Stimulated activated CD4-positive, alpha-beta T cell treated with anti-CD3 and anti-CD28 coated beads, Interleukin-12 subunit alpha, Interleukin-12 subunit beta, amount 100 ng/mL, for 4 hours (primary cell): ENCODE measurements around the gene STX4.

ENCODE experiments used
- DNase-seq: peaks from one replicate; pipeline ENCODE4 v3.0.0-alpha.2; 2020

The STX4 gene, protein sequence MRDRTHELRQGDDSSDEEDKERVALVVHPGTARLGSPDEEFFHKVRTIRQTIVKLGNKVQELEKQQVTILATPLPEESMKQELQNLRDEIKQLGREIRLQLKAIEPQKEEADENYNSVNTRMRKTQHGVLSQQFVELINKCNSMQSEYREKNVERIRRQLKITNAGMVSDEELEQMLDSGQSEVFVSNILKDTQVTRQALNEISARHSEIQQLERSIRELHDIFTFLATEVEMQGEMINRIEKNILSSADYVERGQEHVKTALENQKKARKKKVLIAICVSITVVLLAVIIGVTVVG

DNA sequence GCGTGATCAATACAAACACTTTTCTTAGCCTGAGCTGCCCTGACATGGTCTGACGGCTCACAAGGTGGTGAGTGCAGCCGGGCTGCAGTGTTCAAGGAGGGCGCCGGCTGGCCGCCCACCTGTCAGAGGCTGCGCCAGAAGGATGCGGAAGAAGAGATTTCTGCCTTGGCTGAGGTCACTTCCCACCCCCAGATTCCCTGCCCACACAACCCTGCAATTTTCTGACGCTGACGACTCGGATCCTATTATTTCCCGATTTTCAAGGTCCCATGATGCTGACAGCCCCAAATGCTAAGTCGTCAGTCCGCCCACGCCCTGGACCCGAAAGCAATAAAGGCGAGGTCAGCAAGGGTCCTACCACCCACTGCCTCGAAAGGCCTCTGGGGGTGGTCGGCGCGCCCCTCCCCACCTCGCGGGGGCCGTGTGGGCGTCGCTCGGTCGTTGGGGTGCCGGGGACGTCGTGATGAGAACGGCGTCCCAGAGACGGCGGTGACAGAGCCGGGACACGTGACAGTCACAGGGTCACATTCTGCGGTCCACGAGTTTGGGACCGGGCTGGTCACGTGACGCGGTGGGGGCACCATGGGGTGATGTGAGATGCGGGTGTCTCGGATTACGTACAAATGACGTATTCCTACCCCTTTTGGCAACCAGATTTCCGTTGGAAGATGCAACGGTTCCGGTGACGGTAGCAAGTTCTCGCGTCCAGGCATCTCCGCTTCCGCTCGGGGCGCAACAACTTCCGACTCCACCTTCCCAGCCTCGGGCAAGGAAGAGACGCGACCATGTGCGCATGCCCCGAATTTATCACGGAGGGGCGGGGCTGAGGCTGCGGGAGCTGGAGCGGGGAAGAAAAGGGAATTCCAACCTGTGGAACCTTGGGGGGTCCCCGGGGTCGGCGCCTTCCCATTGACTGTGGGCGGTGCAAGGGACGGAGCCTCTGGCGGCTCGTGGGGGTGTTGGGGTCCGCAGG is at the start of gene STX4:
STX4 (plus strand) TSS at position 823 of the 973 bp plus-strand sequence. CDS start 248 bp downstream, outside the sequence.
- peak; percentile 95 for DNase-seq

DNA sequence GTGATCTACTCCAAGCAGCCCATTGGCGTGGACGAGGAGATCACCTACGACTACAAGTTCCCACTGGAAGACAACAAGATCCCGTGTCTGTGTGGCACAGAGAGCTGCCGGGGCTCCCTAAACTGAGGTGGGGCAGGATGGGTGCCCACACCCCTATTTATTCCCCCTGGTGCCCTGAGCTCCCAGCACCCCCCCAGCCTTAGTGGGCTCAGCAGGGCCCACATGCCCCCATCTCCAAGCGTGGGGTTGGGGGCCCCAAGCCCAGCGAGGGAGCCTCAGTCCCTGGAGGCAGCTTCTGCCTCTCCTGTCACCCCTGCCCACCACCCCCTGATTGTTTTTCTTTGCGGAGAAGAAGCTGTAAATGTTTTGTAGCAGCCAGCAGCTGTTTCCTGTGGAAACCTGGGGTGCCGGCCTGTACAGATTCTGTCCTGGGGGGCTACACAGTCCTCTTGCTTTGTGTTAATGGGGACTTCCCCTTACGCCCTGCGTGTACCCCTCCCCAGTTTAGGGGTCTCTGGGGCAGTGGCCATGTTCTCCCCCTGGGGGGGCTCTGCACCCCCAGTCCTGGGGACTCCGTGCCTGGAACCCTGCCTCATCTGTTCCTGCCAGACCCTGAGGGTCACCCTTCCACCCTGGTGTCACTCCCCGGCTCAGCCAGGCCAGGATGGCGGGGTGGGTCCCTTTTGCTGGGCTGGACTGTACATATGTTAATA is 49.3 kb upstream of the STX4 start:
- no peak for DNase-seq

DNA sequence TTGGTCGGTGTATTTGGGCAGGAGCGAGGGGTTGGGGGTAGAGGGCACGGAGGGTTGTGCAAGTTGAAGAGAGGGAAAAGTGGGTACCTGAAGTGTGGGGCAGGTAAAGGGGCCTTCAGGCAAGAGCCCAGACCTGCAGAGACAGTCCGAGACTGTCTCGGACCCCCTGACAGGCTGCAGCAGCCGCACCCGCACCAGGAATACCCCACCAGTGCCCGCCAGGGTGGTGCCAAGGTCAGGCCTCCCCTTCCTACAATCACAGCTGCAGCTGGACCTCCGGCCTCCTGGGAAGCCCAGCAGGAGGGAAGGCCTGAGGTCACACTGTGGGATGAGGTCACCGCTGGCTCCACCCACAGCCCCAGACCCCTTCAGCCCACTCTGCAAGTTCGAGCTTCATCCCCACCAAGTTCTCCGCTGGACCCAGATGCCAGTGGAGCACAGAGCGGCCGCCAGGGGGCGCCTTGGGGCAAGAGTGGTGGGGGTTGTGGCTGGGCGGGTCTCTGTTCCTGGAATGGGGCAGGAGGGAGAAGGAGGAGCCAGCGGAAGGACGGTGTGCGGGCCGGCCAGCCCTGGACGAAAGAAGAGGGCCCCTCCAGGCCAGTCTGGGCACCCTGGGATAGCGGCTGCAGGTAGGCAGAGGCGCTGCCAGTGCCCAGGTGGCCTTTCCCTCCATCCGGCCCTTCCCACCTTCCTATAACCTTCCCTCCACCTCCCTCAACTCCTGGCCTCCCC is 48.5 kb upstream of the STX4 start, which contains the start of gene HSD3B7:
HSD3B7 (plus strand) TSS at position 539 of the 732 bp plus-strand sequence. CDS start 452 bp downstream, outside the sequence.
- peak; percentile 84 for DNase-seq

DNA sequence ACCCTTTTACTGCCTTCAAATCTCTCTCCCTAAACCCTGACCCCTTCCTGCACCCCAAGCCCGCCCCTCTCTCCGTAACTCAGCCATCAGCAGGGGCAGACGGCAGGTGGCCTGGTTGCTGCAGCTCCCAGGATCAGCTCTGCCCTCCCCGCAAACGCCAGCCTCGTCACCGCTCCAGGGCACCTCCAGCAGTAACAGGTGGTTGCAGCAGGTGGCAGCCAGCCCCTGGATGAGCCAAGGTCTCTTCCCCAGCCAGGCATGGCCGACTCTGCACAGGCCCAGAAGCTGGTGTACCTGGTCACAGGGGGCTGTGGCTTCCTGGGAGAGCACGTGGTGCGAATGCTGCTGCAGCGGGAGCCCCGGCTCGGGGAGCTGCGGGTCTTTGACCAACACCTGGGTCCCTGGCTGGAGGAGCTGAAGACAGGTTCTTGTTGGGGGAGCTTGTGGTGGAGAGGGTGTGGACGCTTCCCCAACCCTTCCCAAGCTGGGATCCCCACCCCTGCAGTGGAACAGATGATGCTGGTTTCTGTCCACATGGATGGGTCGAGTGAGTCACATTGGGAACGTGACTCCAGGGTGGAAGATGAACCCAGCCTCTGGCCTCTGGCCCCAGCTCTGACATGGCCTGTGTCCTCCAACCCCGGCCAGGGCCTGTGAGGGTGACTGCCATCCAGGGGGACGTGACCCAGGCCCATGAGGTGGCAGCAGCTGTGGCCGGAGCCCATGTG is 47.8 kb upstream of the STX4 start:
- DNase-seq: no peak

DNA sequence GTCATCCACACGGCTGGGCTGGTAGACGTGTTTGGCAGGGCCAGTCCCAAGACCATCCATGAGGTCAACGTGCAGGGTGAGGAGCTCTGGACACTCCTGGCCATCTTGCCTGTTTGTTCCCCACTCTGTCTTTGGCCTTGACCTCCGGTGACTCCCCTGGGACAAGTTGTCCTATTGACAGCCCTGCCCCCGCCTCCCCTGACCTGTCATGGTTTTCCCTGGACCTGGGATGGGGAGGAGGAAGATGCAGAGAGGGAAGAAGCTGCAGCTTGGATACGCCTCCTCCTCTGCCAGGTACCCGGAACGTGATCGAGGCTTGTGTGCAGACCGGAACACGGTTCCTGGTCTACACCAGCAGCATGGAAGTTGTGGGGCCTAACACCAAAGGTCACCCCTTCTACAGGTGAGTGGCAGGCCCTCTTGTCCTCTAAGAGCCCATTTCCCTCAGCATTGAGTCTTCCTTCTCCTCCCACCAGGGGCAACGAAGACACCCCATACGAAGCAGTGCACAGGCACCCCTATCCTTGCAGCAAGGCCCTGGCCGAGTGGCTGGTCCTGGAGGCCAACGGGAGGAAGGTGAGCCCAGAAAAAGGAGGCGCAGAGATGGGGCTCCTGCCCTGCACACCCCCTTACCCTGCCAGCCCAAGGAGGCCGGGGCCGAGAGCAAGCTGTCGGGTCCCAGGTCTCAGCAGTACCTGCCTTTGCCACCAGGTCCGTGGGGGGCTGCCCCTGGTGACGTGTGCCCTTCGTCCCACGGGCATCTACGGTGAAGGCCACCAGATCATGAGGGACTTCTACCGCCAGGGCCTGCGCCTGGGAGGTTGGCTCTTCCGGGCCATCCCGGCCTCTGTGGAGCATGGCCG is 47.0 kb upstream of the STX4 start:
- no peak for DNase-seq

DNA sequence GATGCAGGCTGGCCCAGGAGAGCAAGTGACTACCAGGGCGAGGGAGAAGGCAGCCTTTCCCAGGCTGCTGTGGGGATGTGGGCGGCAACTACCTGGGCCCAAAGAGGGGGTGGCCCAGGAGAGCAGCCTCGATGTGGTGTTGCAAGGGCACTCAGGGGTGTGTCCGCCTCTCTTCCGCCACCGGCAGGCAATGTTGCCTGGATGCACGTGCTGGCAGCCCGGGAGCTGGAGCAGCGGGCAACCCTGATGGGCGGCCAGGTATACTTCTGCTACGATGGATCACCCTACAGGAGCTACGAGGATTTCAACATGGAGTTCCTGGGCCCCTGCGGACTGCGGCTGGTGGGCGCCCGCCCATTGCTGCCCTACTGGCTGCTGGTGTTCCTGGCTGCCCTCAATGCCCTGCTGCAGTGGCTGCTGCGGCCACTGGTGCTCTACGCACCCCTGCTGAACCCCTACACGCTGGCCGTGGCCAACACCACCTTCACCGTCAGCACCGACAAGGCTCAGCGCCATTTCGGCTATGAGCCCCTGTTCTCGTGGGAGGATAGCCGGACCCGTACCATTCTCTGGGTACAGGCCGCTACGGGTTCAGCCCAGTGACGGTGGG is 45.7 kb upstream of the STX4 start:
- DNase-seq: no peak

DNA sequence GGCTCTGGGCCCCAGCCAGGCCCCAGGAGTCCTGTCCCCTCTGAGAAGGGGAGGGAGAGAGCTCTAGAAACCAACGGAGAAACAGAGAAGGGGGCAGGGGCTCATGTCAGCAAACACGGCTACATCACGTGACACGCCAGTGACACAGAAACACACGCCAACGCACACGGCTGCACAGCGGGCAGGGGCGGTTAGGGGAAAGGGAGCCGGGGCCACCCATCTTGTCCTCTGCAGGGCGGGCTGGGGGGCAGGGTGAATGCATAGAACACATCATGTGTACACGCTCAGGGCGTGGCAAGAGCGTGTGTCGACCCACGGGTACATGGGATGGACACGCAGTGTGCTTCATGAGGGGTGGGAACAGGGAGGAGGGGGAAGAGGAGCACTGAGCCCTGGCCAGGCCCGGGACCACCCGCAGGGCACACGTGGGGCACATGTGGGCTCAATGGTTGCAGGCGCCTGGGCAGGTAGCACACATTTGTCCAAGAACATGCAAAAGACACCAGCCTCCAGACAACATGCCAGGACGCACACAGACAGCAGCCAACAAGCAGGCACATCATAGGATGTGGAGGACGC is 43.8 kb upstream of the STX4 start:
- DNase-seq: no peak

DNA sequence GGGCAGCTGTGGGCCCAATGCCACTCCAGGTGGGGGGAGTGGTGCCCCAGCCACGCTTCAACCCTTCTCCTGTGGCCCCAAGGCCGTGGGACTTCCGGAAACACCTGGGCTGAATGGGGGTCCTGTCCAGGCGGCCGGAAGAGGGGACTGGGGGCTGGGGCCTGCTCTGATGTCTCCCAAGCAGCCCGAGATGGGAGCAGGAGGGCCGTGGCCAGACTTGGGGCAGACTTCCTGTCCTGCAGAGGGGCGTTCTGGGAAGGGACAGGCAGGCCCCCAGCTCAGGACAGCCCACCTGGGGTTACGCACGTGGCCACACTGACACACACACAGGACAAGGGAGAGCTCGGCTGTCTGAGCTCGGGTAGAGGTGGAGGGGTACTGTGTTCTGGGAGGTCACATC is 43.3 kb upstream of the STX4 start:
- DNase-seq: no peak

DNA sequence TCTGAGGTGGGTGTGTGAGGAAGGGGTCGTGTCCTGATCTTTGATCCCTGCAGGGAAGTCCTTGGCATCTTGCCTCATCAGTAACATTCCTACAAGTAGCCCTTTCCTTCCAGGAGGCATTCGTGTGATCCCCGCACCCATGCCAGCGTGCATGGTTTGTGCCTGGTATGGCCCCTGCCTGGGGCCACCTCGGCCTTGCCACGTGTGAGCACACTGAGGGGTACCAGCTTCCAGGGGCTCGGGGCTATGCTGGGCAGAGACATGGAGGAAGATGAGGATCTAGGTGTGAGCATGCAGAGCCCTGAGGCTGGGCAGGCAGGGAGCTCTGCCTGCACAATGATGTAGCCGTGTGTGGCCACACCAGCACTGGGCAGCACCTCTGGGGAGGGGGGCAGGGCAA is 42.3 kb upstream of the STX4 start:
- DNase-seq: no peak

DNA sequence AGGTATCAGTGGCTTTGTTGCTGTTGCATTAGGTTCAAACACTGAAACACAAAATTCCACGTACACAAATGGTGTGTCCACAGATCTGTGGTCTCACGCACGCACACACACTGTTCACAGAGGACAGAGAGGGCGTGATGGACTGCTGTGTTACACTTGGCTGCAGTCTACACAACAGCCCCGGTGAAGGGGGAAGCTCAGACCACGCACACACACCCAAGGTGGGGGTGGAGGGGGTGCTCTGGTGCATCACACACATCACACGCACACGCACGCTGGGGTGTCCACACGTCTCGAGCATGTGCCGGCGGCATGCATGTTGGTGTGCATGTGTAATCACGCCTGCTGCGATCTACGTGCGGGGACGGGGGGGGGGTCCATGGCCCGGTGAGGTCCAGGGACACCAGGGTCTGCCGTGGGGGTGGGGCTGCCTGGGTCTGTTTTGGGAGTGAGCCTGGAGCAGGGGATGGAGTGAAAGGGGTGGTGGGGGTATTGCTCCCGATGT is 41.0 kb upstream of the STX4 start:
- no peak for DNase-seq

DNA sequence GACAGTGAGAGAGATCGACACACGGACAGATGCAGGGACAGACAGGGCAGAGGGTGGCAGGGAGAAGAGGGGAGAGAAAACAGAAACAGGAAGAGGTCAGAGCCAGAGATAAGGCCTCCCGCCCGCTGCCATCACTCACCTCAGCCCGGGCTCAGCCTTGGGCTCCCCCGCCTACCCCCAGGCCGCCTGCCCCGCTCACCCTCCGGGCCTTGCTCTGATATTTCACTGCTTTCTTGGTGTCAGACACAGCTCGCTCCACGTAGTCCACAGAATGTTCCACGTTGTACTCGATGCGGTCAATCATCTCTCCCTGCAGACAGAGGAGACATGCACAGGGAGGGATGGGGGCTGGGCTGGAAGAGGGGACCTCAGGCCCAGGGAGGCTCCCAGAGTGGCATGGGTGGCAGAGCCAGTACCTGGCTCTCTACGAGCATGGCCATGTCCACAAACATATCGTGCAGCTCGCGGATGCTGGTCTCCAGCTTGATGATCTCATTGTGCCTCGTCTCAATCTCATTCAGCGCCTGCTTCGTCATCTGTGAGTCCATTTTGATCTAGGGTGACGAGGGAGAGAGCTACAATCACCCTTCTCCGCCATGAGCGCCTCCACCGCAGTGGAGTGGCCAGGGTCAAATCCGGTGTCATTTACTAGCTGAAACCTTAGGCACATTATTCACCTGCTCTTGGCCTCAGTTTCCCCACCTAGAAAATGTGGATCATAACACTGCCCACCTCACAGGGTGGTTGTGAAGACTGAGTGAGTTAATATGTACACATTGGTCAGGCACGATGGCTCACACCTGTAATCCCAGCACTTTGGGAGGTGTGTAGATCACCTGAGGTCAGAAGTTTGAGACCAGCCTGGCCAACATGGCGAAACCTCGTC is 40.2 kb upstream of the STX4 start:
- DNase-seq: no peak

DNA sequence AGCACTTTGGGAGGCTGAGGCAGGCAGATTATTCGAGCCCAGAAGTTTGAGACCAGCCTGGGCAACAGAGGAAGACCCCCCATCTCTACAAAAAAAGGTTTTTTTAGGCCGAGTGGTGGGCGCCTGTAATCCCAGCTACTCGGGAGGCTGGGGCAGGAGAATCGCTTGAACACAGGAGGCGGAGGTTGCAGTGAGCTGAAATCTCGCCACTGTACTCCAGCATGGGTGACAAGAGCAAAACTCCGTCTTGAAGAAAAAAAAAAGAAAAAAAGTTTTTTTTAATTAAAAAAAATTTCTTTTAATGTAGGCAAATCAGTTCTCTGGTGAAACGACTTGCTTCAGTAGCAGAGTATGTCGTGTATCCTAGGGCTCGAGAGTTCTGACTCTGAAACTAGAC is 37.4 kb upstream of the STX4 start:
- no peak for DNase-seq

DNA sequence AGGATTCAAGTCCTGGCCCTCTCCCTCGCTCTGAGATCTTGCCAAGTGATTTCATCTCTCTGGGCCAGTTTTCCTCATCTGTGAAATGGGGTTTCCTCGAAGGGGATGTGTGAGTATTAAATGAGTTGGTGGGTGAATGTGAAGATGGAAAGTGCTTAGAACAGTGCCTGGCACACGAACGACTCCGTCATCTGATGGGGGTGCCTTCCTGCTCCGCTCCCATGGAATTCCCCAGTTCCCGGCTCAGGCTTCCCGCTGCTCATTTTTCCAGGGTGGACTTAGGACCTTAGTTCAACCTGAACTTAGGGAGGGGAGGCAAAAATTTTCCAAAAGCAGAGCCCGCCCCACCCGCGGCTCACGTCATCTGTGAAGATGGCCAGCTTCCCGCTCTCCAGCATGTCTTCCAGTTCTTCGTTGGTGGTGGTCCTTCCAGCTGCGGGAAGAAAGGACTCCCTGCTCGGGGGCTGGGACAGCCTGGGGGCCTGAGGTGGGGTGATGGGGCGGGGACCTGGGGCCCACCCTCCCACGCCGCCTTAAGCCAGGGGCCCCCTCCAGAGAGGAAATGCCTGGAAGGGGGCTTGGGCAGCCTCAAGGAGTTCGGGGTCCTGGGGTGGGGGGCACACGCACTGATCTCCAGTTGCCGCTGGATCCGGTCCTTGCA is 36.9 kb upstream of the STX4 start:
- DNase-seq: no peak

DNA sequence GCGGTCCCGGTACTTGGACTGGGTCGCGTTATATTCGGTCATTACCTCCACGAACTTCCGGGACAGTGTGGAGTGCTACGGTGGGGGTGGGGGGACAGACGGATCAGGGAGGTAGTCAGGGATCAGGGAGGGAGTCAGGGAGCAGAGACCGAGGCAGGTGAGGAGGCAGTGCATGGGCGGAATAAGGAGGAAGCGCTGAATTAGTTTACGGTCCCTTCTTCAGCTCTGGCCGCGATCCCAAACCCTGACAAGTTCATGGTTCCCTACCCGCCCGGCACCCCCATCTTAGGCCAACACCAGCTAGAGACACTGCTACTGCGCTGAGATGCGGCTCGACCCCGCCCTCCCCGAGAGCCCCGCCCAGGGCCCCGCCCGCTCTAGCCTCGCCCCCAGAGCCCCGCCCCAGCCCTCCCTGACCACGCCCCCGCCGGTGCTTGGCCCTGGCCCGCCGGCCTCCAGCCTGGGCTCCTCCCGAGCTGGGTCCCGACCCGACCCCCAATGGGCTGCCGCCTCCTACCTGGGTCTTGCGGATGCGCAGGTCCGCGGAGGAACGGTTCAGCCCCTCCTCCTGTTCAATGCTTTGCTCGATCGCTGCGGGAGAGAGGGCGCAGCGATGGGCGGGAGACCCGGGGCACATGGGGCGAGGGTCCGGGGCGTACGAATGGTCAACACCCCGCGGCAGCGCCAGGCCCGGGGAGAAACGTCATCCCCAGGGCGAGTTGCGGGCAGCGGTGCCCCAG is 36.2 kb upstream of the STX4 start:
- DNase-seq: peak; percentile 88

DNA sequence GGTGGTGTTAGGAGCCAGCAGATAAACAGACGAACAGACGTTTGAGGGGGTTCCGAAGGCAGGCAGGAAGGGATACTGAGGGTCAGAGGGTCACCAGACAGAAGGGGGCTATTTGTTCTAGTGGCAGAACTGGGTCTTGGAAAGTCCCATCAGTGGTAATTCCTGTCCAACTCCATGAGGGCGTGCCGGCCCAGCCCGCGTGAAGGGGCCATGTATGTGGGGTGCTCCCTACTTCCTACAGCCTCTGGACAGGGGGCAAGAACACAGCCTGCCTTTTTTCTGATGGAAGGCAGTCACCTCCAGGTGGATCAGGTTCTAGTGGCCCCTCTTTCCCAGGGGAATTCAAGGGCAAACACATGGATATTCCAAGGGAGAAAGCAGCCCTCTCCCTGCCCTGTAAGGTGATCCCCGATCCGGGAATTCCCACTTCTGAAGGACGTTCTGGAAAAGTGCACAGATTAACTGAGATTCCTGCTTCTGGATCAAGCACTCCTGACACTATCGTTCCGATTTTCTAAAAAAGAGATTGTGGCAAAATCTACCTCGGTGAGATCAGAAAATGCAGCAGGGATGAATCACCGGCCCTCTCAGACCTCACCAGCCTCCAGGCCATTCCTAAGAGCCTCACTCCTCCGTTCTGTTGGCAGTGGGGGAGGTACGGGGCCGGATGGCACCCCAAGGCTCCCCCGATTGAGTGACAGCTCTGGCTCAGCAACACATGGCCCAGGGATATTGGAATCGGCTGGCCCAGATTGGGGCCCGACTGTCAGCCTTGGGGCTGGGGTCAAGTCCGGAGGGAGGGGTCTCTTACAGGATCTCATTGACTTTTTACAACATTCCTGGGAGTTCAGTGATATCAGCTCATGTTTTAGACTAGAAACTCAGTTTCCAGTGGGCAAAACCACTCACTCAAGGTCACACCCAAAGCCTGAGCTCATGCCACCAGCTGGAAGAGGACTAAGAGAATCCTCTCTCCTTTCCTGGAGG is 35.3 kb upstream of the STX4 start:
- DNase-seq: no peak
